Neural progenitor cell (in vitro differentiated cells): ENCODE measurements around the gene ARIH1. TPM values are rescaled to one million over a fixed set of nuclear protein-coding genes. Genes with fewer than 3 reads are reported as not detected.

Source experiments
- DNase-seq: peaks from one replicate; pipeline ENCODE4 v3.0.0-alpha.2; 2016; ENCODE audit warnings: low spot score
- H2AFZ ChIP-seq: fragments of 200-600 bp; sonication (generic); replicated peaks from 2 replicates; pipeline ENCODE4 v1.6.1; 2016; ENCODE audit warnings: antibody characterized with exemption
- H3F3A ChIP-seq: fragments of 200-600 bp; sonication (generic); 2 replicates; pipeline ENCODE4 v1.6.1; 2016; ENCODE audit warnings: antibody characterized with exemption, low read depth
- H3K27ac ChIP-seq: fragments of 200-600 bp; sonication (generic); 2 replicates; pipeline ENCODE4 v1.5.1; 2016; ENCODE audit warnings: mild to moderate bottlenecking
- H3K27me3 ChIP-seq: fragments of 200-600 bp; sonication (generic); 2 replicates; pipeline ENCODE4 v1.6.1; 2016; ENCODE audit warnings: mild to moderate bottlenecking, moderate library complexity
- H3K36me3 ChIP-seq: fragments of 200-600 bp; sonication (generic); 2 replicates; pipeline ENCODE4 v1.5.1; 2016
- H3K4me1 ChIP-seq: fragments of 200-600 bp; sonication (generic); 2 replicates; pipeline ENCODE4 v1.6.1; 2016; ENCODE audit warnings: mixed run types
- H3K4me2 ChIP-seq: fragments of 200-600 bp; sonication (generic); 2 replicates; pipeline ENCODE4 v1.6.1; 2016
- H3K4me3 ChIP-seq: fragments of 200-600 bp; sonication (generic); 2 replicates; pipeline ENCODE4 v1.5.1; 2016
- H3K79me2 ChIP-seq: fragments of 200-600 bp; sonication (generic); 2 replicates; pipeline ENCODE4 v1.6.1; 2016; ENCODE audit warnings: low read depth
- H3K9ac ChIP-seq: fragments of 200-600 bp; sonication (generic); 2 replicates; pipeline ENCODE4 v1.6.1; 2016
- H3K9me3 ChIP-seq: fragments of 200-600 bp; sonication (generic); 2 replicates; pipeline ENCODE4 v1.5.1; 2016; ENCODE audit warnings: low read depth
- H4K20me1 ChIP-seq: fragments of 200-600 bp; sonication (generic); 2 replicates; pipeline ENCODE4 v1.6.1; 2016; ENCODE audit warnings: low read depth
- H3K27ac Mint-ChIP-seq: 3 replicates; pipeline ENCODE4 v1.8.0; 2021; ENCODE audit warnings: mixed read lengths
- H3K27me3 Mint-ChIP-seq: 2 replicates; pipeline ENCODE4 v1.8.0; 2022; ENCODE audit warnings: low read depth, mild to moderate bottlenecking, inconsistent platforms, moderate library complexity, mixed read lengths; ENCODE audit not compliant: insufficient read depth
- H3K36me3 Mint-ChIP-seq: 3 replicates; pipeline ENCODE4 v1.8.0; 2021; ENCODE audit warnings: mixed read lengths
- H3K4me1 Mint-ChIP-seq: 3 replicates; pipeline ENCODE4 v1.8.0; 2021; ENCODE audit warnings: mixed read lengths
- H3K4me3 Mint-ChIP-seq: 3 replicates; pipeline ENCODE4 v1.8.0; 2021; ENCODE audit warnings: mild to moderate bottlenecking, moderate library complexity, mixed read lengths
- H3K9me3 Mint-ChIP-seq: 3 replicates; pipeline ENCODE4 v1.8.0; 2020; ENCODE audit warnings: mixed read lengths
- EZH2 ChIP-seq: fragments of 200-600 bp; sonication (generic); IDR thresholded peaks from 2 replicates; pipeline ENCODE4 v1.6.1; 2017; ENCODE audit warnings: antibody characterized with exemption, mild to moderate bottlenecking, moderate library complexity
- EZH2phosphoT487 ChIP-seq: fragments of 200-600 bp; sonication (generic); IDR thresholded peaks from 2 replicates; pipeline ENCODE4 v1.6.1; 2017; ENCODE audit warnings: antibody characterized with exemption
- total RNA-seq: library from RNA; depleted of rRNA; stranded (reverse); fragments of >200 nt; gene quantifications from 2 replicates; pipeline ENCODE4 v1.2.3, GENCODE V29; 2015; ENCODE audit warnings: low replicate concordance
- TF ChIP-seq, protein P1 (sequence below): fragments of 200-600 bp; sonication (generic); IDR thresholded peaks from 2 replicates; pipeline ENCODE4 v1.5.1; 2017; ENCODE audit warnings: antibody characterized with exemption, mild to moderate bottlenecking

Gene ARIH1
- total RNA-seq, 1 donor from 2014 or later: 68.0 TPM

DNA sequence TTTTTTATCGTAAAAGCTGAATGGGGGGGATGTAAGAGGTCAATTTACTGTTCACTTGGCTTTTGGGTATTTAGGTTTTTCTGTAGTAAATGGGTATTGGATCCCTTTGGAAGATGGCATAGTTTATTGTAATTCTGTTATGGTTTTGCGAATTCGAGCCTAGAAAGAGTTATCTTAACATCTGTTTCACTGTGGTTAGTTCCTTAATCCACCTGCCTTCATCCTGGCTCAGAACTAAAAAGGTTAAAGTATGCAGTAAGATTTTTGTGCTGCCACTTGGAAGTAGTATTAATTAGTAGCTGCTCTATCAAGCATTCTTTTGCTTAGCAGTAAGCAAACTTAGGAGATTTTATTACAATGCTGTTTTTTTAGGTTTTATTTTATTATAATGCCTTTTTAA is 62.4 kb downstream of the ARIH1 start:
- H4K20me1 ChIP-seq: peaks cover 27% of the 10 kb centered on the region
- H3K27me3 Mint-ChIP-seq: no peaks in the 10 kb centered on the region
- H3K9ac ChIP-seq: no peak overlapping the region
- no peak overlapping the region for H3K27ac ChIP-seq
- H3K4me1 ChIP-seq: no peaks in the 10 kb centered on the region
- H3K79me2 ChIP-seq: peaks cover 87% of the 10 kb centered on the region
- H3K27me3 ChIP-seq: no peaks in the 10 kb centered on the region
- H2AFZ ChIP-seq: no peak overlapping the region
- no peak for DNase-seq
- H3K4me3 ChIP-seq: no peak overlapping the region
- H3K9me3 Mint-ChIP-seq: peaks cover 17% of the 10 kb centered on the region
- peaks cover 28% of the 10 kb centered on the region for H3K36me3 Mint-ChIP-seq
- TF ChIP-seq, protein P1, sequence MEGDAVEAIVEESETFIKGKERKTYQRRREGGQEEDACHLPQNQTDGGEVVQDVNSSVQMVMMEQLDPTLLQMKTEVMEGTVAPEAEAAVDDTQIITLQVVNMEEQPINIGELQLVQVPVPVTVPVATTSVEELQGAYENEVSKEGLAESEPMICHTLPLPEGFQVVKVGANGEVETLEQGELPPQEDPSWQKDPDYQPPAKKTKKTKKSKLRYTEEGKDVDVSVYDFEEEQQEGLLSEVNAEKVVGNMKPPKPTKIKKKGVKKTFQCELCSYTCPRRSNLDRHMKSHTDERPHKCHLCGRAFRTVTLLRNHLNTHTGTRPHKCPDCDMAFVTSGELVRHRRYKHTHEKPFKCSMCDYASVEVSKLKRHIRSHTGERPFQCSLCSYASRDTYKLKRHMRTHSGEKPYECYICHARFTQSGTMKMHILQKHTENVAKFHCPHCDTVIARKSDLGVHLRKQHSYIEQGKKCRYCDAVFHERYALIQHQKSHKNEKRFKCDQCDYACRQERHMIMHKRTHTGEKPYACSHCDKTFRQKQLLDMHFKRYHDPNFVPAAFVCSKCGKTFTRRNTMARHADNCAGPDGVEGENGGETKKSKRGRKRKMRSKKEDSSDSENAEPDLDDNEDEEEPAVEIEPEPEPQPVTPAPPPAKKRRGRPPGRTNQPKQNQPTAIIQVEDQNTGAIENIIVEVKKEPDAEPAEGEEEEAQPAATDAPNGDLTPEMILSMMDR: no peak
- TF ChIP-seq EZH2 (no peak), EZH2phosphoT487 (no peak)
- no peak overlapping the region for H3K4me2 ChIP-seq
- H3K4me3 Mint-ChIP-seq: no peak overlapping the region
- no peak overlapping the region for H3K27ac Mint-ChIP-seq
- H3F3A ChIP-seq: no peaks in the 10 kb centered on the region
- H3K36me3 ChIP-seq: peaks cover 6% of the 10 kb centered on the region
- H3K4me1 Mint-ChIP-seq: no peaks in the 10 kb centered on the region
- H3K9me3 ChIP-seq: peaks cover 16% of the 10 kb centered on the region

DNA sequence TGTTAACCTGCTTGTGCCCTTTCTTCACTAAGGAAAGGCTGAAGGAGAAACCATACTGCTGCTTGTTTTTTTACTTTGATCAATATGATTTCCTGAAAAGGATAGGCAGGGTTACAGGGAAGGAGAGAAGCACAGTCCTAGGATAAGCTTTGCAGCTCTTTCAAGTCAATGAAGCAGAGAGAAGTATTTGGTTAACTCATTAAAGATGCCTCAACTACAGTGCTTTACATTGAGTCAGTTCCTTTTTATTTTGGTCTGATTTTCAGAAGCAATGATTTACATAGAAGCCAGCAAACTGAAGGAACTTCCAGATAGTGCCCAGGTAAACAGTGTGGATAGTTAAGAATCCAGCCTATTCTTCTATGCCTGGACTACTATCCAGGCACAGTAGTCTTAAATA is 64.8 kb downstream of the ARIH1 start:
- H3K4me3 ChIP-seq: no peak overlapping the region
- H3K27ac ChIP-seq: no peak overlapping the region
- no peaks in the 10 kb centered on the region for H3F3A ChIP-seq
- H2AFZ ChIP-seq: no peak overlapping the region
- no peak for TF ChIP-seq EZH2phosphoT487
- no peak for TF ChIP-seq EZH2
- TF ChIP-seq, protein P1: no peak
- H3K4me1 ChIP-seq: no peaks in the 10 kb centered on the region
- Mint-ChIP-seq H3K4me1 (no peaks in the 10 kb centered on the region), H3K4me3 (no peak overlapping the region), H3K36me3 (peaks cover 26% of the 10 kb centered on the region), H3K9me3 (peaks cover 17% of the 10 kb centered on the region), H3K27ac (no peak overlapping the region), H3K27me3 (no peaks in the 10 kb centered on the region)
- H3K36me3 ChIP-seq: peaks cover 6% of the 10 kb centered on the region
- no peak overlapping the region for H3K9ac ChIP-seq
- no peak overlapping the region for H3K4me2 ChIP-seq
- peaks cover 7% of the 10 kb centered on the region for H4K20me1 ChIP-seq
- H3K9me3 ChIP-seq: peaks cover 16% of the 10 kb centered on the region
- DNase-seq: no peak
- H3K79me2 ChIP-seq: peaks cover 92% of the 10 kb centered on the region
- H3K27me3 ChIP-seq: no peaks in the 10 kb centered on the region

DNA sequence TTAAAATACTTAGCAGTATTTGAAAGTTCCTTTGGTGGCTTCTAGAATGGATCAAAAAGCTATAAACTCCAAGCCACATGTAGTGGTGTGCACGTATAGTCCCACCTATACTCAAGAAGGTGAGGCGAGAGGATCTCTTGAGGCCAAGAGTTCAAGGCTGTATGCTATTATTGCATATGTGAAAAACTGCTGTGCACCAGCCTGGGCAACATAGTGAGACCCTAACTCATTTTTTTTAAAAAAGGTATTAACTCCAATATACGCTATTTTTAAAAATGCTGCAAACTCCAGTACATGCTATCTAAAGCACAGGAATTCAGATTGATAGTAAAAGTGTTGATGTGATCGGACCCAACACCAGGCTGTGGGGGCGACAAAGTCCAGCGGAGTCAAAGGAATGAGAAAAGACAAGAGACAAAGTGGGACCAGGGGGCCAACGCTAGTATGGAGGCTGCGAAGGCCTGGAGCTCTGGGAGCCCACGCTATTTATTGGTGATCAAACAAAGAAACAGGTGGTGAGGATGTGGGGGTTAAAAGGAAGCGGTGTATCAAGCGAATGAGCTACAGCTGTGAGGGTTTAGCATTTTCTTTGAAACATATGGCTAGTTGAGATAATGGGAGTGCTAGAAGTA is 66.6 kb downstream of the ARIH1 start:
- Histone ChIP-seq H3K27me3 (no peaks in the 10 kb centered on the region), H3F3A (peaks cover 2% of the 10 kb centered on the region), H3K9me3 (peaks cover 16% of the 10 kb centered on the region), H3K36me3 (peaks cover 14% of the 10 kb centered on the region), H3K27ac (no peak overlapping the region), H3K9ac (no peak overlapping the region), H3K4me2 (no peak overlapping the region), H3K79me2 (peaks cover 93% of the 10 kb centered on the region), H3K4me1 (no peaks in the 10 kb centered on the region), H3K4me3 (no peak overlapping the region), H2AFZ (no peak overlapping the region), H4K20me1 (peaks cover 10% of the 10 kb centered on the region)
- no peak overlapping the region for H3K4me3 Mint-ChIP-seq
- H3K27ac Mint-ChIP-seq: no peak overlapping the region
- H3K27me3 Mint-ChIP-seq: no peaks in the 10 kb centered on the region
- peaks cover 17% of the 10 kb centered on the region for H3K9me3 Mint-ChIP-seq
- peaks cover 24% of the 10 kb centered on the region for H3K36me3 Mint-ChIP-seq
- no peaks in the 10 kb centered on the region for H3K4me1 Mint-ChIP-seq
- TF ChIP-seq EZH2: no peak
- no peak for TF ChIP-seq EZH2phosphoT487
- TF ChIP-seq, protein P1: no peak
- peak; percentile 3 for DNase-seq
